ENCODE results near the gene MAP3K19.
"Not testable (repeated sequence)": the region's sequence is repeated elsewhere in the genome, so short reads cannot be mapped to it uniquely, and the experiment has no call there.

The MAP3K19 gene

GRCh38 chr2:135047300-135047699, at the start of gene MAP3K19:
Gene MAP3K19 (minus strand): TSS chr2:135047447. CDS start chr2:135024647, 22,800 bp downstream.
- no peak within 1 kb of the TSS for H3K4me3 ChIP-seq (ENCODE audit: low read depth, low read length)
- DNase-seq (ENCODE audit: low read depth) = no peak

- no peak overlapping the region for H3K4me3 ChIP-seq (ENCODE audit: low read depth, low read length)
- DNase-seq (ENCODE audit: low read depth) = no peak
Measured at GRCh38 chr2:135096665-135097446, 49.6 kb upstream of the MAP3K19 start.

GRCh38 chr2:135095591-135095990, 48.3 kb upstream of the MAP3K19 start:
- no peak overlapping the region for H3K4me3 ChIP-seq (ENCODE audit: low read depth, low read length)
- no peak for DNase-seq (ENCODE audit: low read depth)

GRCh38 chr2:135094508-135094907, 47.3 kb upstream of the MAP3K19 start:
- DNase-seq (ENCODE audit: low read depth) = no peak
- H3K4me3 ChIP-seq (ENCODE audit: low read depth, low read length) = no peak overlapping the region

- H3K4me3 ChIP-seq (ENCODE audit: low read depth, low read length) = no peak overlapping the region
- no peak for DNase-seq (ENCODE audit: low read depth)
Measured at GRCh38 chr2:135093670-135094330, 46.6 kb upstream of the MAP3K19 start.

GRCh38 chr2:135093193-135093592, 45.9 kb upstream of the MAP3K19 start:
- H3K4me3 ChIP-seq (ENCODE audit: low read depth, low read length) = no peak overlapping the region
- DNase-seq (ENCODE audit: low read depth) = no peak

- no peak overlapping the region for H3K4me3 ChIP-seq (ENCODE audit: low read depth, low read length)
- DNase-seq (ENCODE audit: low read depth) = no peak
Measured at GRCh38 chr2:135091681-135092080, 44.4 kb upstream of the MAP3K19 start.

- not testable (repeated sequence) for H3K4me3 ChIP-seq (ENCODE audit: low read depth, low read length); DNase-seq (ENCODE audit: low read depth)
Measured at GRCh38 chr2:135089597-135089996, 42.4 kb upstream of the MAP3K19 start.

- no peak overlapping the region for H3K4me3 ChIP-seq (ENCODE audit: low read depth, low read length)
- no peak for DNase-seq (ENCODE audit: low read depth)
Measured at GRCh38 chr2:135086222-135086621, 39.0 kb upstream of the MAP3K19 start.

GRCh38 chr2:135078417-135078816, 31.2 kb upstream of the MAP3K19 start:
- H3K4me3 ChIP-seq (ENCODE audit: low read depth, low read length) = no peak overlapping the region
- no peak for DNase-seq (ENCODE audit: low read depth)

GRCh38 chr2:135076556-135076955, 29.3 kb upstream of the MAP3K19 start:
- DNase-seq (ENCODE audit: low read depth) = no peak
- H3K4me3 ChIP-seq (ENCODE audit: low read depth, low read length) = no peak overlapping the region

- DNase-seq (ENCODE audit: low read depth) = no peak
- H3K4me3 ChIP-seq (ENCODE audit: low read depth, low read length) = no peak overlapping the region
Measured at GRCh38 chr2:135074216-135074615, 27.0 kb upstream of the MAP3K19 start.

- DNase-seq (ENCODE audit: low read depth) = no peak
- H3K4me3 ChIP-seq (ENCODE audit: low read depth, low read length) = no peak overlapping the region
Measured at GRCh38 chr2:135072125-135072997, 25.1 kb upstream of the MAP3K19 start.

GRCh38 chr2:135066710-135067109, 19.5 kb upstream of the MAP3K19 start:
- H3K4me3 ChIP-seq (ENCODE audit: low read depth, low read length) = no peak overlapping the region
- no peak for DNase-seq (ENCODE audit: low read depth)

- no peak for DNase-seq (ENCODE audit: low read depth)
- H3K4me3 ChIP-seq (ENCODE audit: low read depth, low read length) = no peak overlapping the region
Measured at GRCh38 chr2:135064149-135064548, 16.9 kb upstream of the MAP3K19 start.

- no peak overlapping the region for H3K4me3 ChIP-seq (ENCODE audit: low read depth, low read length)
- DNase-seq (ENCODE audit: low read depth) = no peak
Measured at GRCh38 chr2:135063210-135063609, 16.0 kb upstream of the MAP3K19 start.

GRCh38 chr2:135059577-135059976, 12.3 kb upstream of the MAP3K19 start:
- DNase-seq (ENCODE audit: low read depth) = no peak
- no peak overlapping the region for H3K4me3 ChIP-seq (ENCODE audit: low read depth, low read length)

GRCh38 chr2:135056790-135057189, 9.5 kb upstream of the MAP3K19 start:
- DNase-seq (ENCODE audit: low read depth) = no peak
- no peak overlapping the region for H3K4me3 ChIP-seq (ENCODE audit: low read depth, low read length)

GRCh38 chr2:135055182-135055786, 8.0 kb upstream of the MAP3K19 start:
- no peak overlapping the region for H3K4me3 ChIP-seq (ENCODE audit: low read depth, low read length)
- DNase-seq (ENCODE audit: low read depth) = no peak
